Ovary (tissue), 3 donors: ENCODE data around the gene COL9A3.

ENCODE experiments used
- CTCF ChIP-seq, 3 donors: fragments of 450-650 bp in 2 of 3; fragments of 200-600 bp in 1 of 3; IDR thresholded peaks; one replicate each; pipeline versions ENCODE4 v1.5.1 to v1.8.0; 2016 to 2022; ENCODE audit warnings: antibody characterized with exemption in 3 of 3, mild to moderate bottlenecking in 1 of 3
- EP300 ChIP-seq: sonication (generic); formaldehyde crosslinking; IDR thresholded peaks from one replicate; pipeline ENCODE4 v1.6.1; 2017; ENCODE audit warnings: antibody characterized with exemption
- donor health status: DM: no; HTN: no; CAD: no.

- TF ChIP-seq CTCF (IDR thresholded peaks at IDR 0.05) (no peak), EP300 (no peak)
Observed at GRCh38 chr20:62772990-62773844, 43.6 kb upstream of the COL9A3 start.
